Loucy (cell line): ENCODE data around the gene CEP112.

Experiments
- EZH2phosphoT487 ChIP-seq: fragments of 200-600 bp; IDR thresholded peaks from 2 replicates; pipeline ENCODE4 v1.6.1; 2018; ENCODE audit warnings: antibody characterized with exemption, mild to moderate bottlenecking, moderate library complexity, borderline replicate concordance
- TF ChIP-seq, protein P1 (sequence below): fragments of 200-600 bp; sonication (generic); conservative IDR thresholded peaks from 2 replicates; pipeline ENCODE4 v1.5.1; 2014; ENCODE audit warnings: mild to moderate bottlenecking, antibody characterized with exemption, low read length

- TF ChIP-seq EZH2phosphoT487, result no peak
- TF ChIP-seq, protein P1, sequence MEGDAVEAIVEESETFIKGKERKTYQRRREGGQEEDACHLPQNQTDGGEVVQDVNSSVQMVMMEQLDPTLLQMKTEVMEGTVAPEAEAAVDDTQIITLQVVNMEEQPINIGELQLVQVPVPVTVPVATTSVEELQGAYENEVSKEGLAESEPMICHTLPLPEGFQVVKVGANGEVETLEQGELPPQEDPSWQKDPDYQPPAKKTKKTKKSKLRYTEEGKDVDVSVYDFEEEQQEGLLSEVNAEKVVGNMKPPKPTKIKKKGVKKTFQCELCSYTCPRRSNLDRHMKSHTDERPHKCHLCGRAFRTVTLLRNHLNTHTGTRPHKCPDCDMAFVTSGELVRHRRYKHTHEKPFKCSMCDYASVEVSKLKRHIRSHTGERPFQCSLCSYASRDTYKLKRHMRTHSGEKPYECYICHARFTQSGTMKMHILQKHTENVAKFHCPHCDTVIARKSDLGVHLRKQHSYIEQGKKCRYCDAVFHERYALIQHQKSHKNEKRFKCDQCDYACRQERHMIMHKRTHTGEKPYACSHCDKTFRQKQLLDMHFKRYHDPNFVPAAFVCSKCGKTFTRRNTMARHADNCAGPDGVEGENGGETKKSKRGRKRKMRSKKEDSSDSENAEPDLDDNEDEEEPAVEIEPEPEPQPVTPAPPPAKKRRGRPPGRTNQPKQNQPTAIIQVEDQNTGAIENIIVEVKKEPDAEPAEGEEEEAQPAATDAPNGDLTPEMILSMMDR, result no peak
These were observed 239.9 kb downstream of the CEP112 start for GRCh38 chr17:65952015-65952414.
